Measurements from ENCODE around the gene METTL16.
"Not testable (repeated sequence)": the region's sequence is repeated elsewhere in the genome, so short reads cannot be mapped to it uniquely, and the experiment has no call there.

The METTL16 gene

DNA sequence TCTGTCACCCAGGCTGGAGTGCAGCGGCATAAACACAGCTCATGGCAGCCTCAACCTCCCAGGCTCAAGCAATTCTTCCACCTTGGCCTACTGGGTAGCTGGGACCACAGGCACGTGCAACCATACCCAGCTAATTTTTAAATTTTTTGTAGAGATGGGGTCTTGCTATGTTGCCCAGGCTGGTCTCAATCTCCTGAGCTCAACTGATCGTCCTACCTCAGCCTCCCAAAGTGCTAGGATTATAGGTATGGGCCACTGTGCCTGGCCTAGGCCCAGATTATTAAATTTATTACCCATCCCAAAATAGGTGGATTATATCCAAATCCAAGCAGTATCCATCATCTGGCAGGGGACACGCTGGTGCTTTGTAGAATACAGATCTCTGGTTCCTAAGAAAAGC, 53.8 kb downstream of the METTL16 start:
- ATAC-seq (replicated peaks; ENCODE audit: extremely low read depth, poor library complexity, severe bottlenecking): no peak
- Mint-ChIP-seq H3K9me3 (no peaks in the 10 kb centered on the region), H3K4me3 (no peak overlapping the region), H3K27ac (ENCODE audit: low read depth) (no peak overlapping the region), H3K36me3 (ENCODE audit: insufficient read depth) (peaks cover 40% of the 10 kb centered on the region), H3K27me3 (no peaks in the 10 kb centered on the region), H3K4me1 (peaks cover 5% of the 10 kb centered on the region)
- no peak for DNase-seq (ENCODE audit: low spot score in 2 of 2)

GRCh38 chr17:2456475-2456874, 55.2 kb downstream of the METTL16 start:
- Mint-ChIP-seq H3K4me3 (no peak overlapping the region), H3K4me1 (peaks cover 5% of the 10 kb centered on the region), H3K36me3 (ENCODE audit: insufficient read depth) (peaks cover 35% of the 10 kb centered on the region), H3K27me3 (no peaks in the 10 kb centered on the region), H3K27ac (ENCODE audit: low read depth) (no peak overlapping the region), H3K9me3 (no peaks in the 10 kb centered on the region)
- ATAC-seq (replicated peaks; ENCODE audit: extremely low read depth, poor library complexity, severe bottlenecking) (no peak), DNase-seq (ENCODE audit: low spot score in 2 of 2) (no peak)

DNA sequence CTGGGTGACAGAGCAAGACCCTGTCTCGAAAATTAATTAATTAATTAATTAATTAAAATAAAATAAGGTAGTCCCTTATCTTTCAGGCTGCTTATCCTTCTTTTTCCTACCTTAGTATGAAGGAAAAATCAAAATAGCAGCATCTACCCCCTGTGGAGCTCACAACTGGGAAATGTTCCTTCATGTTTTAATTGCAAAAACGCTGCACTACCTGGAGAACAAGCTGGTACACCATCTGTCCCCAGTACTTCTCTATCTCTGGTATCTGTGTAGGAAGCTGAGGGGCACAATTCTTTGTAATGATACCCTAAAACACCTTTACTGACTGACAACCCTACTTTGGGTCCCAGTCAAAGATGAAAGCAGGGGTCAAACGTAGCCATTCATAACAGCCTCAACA, 55.7 kb downstream of the METTL16 start:
- no peak for ATAC-seq (replicated peaks; ENCODE audit: extremely low read depth, poor library complexity, severe bottlenecking)
- Mint-ChIP-seq H3K27ac (ENCODE audit: low read depth) (no peak overlapping the region), H3K4me1 (peaks cover 5% of the 10 kb centered on the region), H3K36me3 (ENCODE audit: insufficient read depth) (peaks cover 36% of the 10 kb centered on the region), H3K27me3 (no peaks in the 10 kb centered on the region), H3K9me3 (no peaks in the 10 kb centered on the region), H3K4me3 (no peak overlapping the region)
- DNase-seq (ENCODE audit: low spot score in 2 of 2): no peak

GRCh38 chr17:2453866-2454265, 57.8 kb downstream of the METTL16 start:
- Mint-ChIP-seq H3K4me1 (peaks cover 5% of the 10 kb centered on the region), H3K27me3 (no peaks in the 10 kb centered on the region), H3K27ac (ENCODE audit: low read depth) (no peak overlapping the region), H3K36me3 (ENCODE audit: insufficient read depth) (peaks cover 32% of the 10 kb centered on the region), H3K9me3 (no peaks in the 10 kb centered on the region), H3K4me3 (no peak overlapping the region)
- ATAC-seq (replicated peaks; ENCODE audit: extremely low read depth, poor library complexity, severe bottlenecking): no peak
- no peak for DNase-seq (ENCODE audit: low spot score in 2 of 2)

DNA sequence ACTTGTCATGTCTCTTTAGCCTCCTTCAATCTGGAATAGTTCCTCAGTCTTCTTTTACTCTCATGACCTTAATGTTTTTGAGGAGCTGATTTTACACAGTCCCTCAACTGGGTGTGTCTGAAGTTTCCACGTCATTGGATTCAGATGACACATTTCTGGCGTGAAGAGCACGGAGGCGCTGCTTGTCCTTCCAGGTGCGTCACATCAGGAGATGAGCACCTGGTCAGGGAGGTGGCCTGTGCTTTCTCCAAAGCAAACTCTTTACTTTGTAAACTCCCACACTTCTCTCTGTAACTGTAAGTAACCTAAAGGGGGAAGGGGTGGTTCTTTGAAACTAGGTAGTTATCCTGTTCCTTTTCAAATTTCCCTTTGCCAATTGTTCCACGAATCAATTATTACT, 58.4 kb downstream of the METTL16 start:
- no peak for DNase-seq (ENCODE audit: low spot score in 2 of 2)
- H3K27ac Mint-ChIP-seq (ENCODE audit: low read depth): peak overlapping the region; percentile 49
- no peak overlapping the region for H3K4me3 Mint-ChIP-seq

GRCh38 chr17:2452216-2452750, 59.4 kb downstream of the METTL16 start:
- Mint-ChIP-seq H3K27ac (ENCODE audit: low read depth) (no peak overlapping the region), H3K4me1 (peaks cover 5% of the 10 kb centered on the region), H3K27me3 (no peaks in the 10 kb centered on the region), H3K4me3 (no peak overlapping the region), H3K9me3 (no peaks in the 10 kb centered on the region), H3K36me3 (ENCODE audit: insufficient read depth) (peaks cover 23% of the 10 kb centered on the region)
- DNase-seq (ENCODE audit: low spot score in 2 of 2) (no peak), ATAC-seq (replicated peaks; ENCODE audit: extremely low read depth, poor library complexity, severe bottlenecking) (no peak)

More for the DNA sequence above, 58.4 kb downstream of the METTL16 start:
- H3K36me3 Mint-ChIP-seq (ENCODE audit: insufficient read depth): peaks cover 29% of the 10 kb centered on the region
- ATAC-seq (replicated peaks; ENCODE audit: extremely low read depth, poor library complexity, severe bottlenecking): no peak
- peaks cover 5% of the 10 kb centered on the region for H3K4me1 Mint-ChIP-seq
- no peaks in the 10 kb centered on the region for H3K27me3 Mint-ChIP-seq
- no peaks in the 10 kb centered on the region for H3K9me3 Mint-ChIP-seq

DNA sequence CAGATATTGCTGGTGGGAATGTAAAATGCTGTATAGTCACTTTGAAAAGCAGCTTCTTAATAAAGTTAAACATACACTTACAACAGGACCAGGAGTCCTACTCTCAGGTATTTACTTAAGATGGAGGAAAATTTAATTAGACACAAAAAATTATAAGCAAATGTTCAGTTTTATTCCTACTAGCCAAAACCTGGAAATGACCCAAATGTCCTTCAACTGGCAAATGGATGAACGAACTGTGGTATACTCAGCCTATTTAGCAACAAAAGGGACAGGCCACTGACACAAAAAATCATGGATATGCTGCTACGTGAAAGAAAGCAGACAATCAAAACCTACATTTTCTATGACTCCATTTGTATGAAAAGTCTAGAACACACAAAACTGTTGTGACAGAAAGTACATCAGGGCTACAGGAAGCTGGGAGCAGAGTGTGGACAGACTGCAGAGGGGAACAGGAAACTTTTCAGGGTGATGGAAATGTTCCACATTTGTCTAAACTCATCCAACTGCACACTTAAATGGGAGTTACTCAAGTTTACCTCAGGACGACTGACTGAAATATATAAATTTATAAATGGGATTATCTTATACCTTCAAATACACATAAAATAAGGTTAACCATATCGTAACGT, 61.6 kb downstream of the METTL16 start:
- DNase-seq (ENCODE audit: low spot score in 2 of 2) (no peak), ATAC-seq (replicated peaks; ENCODE audit: extremely low read depth, poor library complexity, severe bottlenecking) (no peak)

DNA sequence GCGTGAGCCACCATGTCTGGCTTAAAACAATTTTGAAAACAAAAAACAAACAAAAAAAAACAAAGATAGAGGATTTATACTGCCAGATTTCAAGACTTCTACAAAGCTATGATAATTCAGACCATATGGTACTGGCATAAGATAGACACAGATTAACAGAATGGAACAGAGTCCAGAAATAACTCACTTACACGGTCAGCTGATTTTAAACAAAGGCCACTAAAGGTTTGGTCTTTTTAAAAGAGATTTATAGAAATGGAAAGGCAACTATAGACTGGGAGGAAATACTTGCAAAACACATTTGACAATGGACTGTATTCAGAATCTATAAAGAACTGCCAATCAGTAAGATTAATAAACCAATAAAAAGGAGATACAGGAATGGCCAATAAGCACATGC, 62.2 kb downstream of the METTL16 start:
- Mint-ChIP-seq H3K9me3 (no peaks in the 10 kb centered on the region), H3K27ac (ENCODE audit: low read depth) (no peak overlapping the region), H3K36me3 (ENCODE audit: insufficient read depth) (peaks cover 19% of the 10 kb centered on the region), H3K4me3 (no peak overlapping the region), H3K4me1 (peaks cover 5% of the 10 kb centered on the region), H3K27me3 (no peaks in the 10 kb centered on the region)
- DNase-seq (ENCODE audit: low spot score in 2 of 2): no peak
- no peak for ATAC-seq (replicated peaks; ENCODE audit: extremely low read depth, poor library complexity, severe bottlenecking)

More for the DNA sequence above, 61.6 kb downstream of the METTL16 start:
- peaks cover 19% of the 10 kb centered on the region for H3K36me3 Mint-ChIP-seq (ENCODE audit: insufficient read depth)
- H3K27ac Mint-ChIP-seq (ENCODE audit: low read depth): no peak overlapping the region
- no peak overlapping the region for H3K4me3 Mint-ChIP-seq
- no peaks in the 10 kb centered on the region for H3K27me3 Mint-ChIP-seq
- peaks cover 5% of the 10 kb centered on the region for H3K4me1 Mint-ChIP-seq
- no peaks in the 10 kb centered on the region for H3K9me3 Mint-ChIP-seq

- H3K4me1 Mint-ChIP-seq: not testable (repeated sequence)
Measured at GRCh38 chr17:2447479-2447878, 64.2 kb downstream of the METTL16 start.

GRCh38 chr17:2445638-2446037, 66.0 kb downstream of the METTL16 start:
- DNase-seq (ENCODE audit: low spot score in 2 of 2) (no peak), ATAC-seq (replicated peaks; ENCODE audit: extremely low read depth, poor library complexity, severe bottlenecking) (no peak)
- no peaks in the 10 kb centered on the region for H3K27me3 Mint-ChIP-seq
- H3K4me1 Mint-ChIP-seq: peaks cover 11% of the 10 kb centered on the region
- no peak overlapping the region for H3K4me3 Mint-ChIP-seq
- no peak overlapping the region for H3K27ac Mint-ChIP-seq (ENCODE audit: low read depth)
- no peaks in the 10 kb centered on the region for H3K9me3 Mint-ChIP-seq
- peaks cover 14% of the 10 kb centered on the region for H3K36me3 Mint-ChIP-seq (ENCODE audit: insufficient read depth)

More at GRCh38 chr17:2447479-2447878, 64.2 kb downstream of the METTL16 start:
- H3K27me3 Mint-ChIP-seq; DNase-seq (ENCODE audit: low spot score in 2 of 2); H3K9me3 Mint-ChIP-seq; H3K27ac Mint-ChIP-seq (ENCODE audit: low read depth); H3K4me3 Mint-ChIP-seq; ATAC-seq (replicated peaks; ENCODE audit: extremely low read depth, poor library complexity, severe bottlenecking): not testable (repeated sequence)
- H3K36me3 Mint-ChIP-seq (ENCODE audit: insufficient read depth): peaks cover 12% of the 10 kb centered on the region

DNA sequence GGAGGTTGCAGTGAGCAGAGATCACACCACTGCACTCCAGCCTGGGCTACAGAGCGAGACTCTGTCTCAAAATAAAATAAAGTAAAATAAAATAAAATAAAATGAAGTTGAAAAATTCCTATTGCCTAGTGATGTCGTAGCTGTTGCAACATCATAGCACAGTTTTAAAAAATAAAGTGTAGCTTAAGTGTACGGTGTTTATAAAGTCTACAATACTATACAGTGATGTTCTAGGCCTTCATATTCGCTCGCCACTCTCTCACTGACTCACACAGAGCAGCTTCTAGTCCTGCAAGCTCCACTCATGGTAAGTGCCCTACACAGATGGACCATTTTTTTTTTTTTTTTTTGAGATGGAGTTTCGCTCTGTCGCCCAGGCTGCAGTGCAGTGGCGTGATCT, 67.3 kb downstream of the METTL16 start:
- Mint-ChIP-seq H3K27ac (ENCODE audit: low read depth) (no peak overlapping the region), H3K4me1 (peaks cover 7% of the 10 kb centered on the region), H3K36me3 (ENCODE audit: insufficient read depth) (peaks cover 15% of the 10 kb centered on the region), H3K27me3 (no peaks in the 10 kb centered on the region), H3K9me3 (no peaks in the 10 kb centered on the region), H3K4me3 (no peak overlapping the region)
- no peak for DNase-seq (ENCODE audit: low spot score in 2 of 2)
- ATAC-seq (replicated peaks; ENCODE audit: extremely low read depth, poor library complexity, severe bottlenecking): no peak

- Mint-ChIP-seq H3K4me3 (no peak overlapping the region), H3K36me3 (ENCODE audit: insufficient read depth) (peaks cover 28% of the 10 kb centered on the region), H3K27me3 (no peaks in the 10 kb centered on the region), H3K4me1 (peaks cover 5% of the 10 kb centered on the region), H3K27ac (ENCODE audit: low read depth) (no peak overlapping the region), H3K9me3 (no peaks in the 10 kb centered on the region)
- ATAC-seq (replicated peaks; ENCODE audit: extremely low read depth, poor library complexity, severe bottlenecking) (no peak), DNase-seq (ENCODE audit: low spot score in 2 of 2) (no peak)
Measured at GRCh38 chr17:2442166-2442565, 69.5 kb downstream of the METTL16 start.

GRCh38 chr17:2440930-2441329, 70.8 kb downstream of the METTL16 start:
- Mint-ChIP-seq H3K27me3 (no peaks in the 10 kb centered on the region), H3K4me3 (no peak overlapping the region), H3K27ac (ENCODE audit: low read depth) (peak overlapping the region; percentile 49), H3K9me3 (no peaks in the 10 kb centered on the region), H3K36me3 (ENCODE audit: insufficient read depth) (peaks cover 38% of the 10 kb centered on the region), H3K4me1 (peaks cover 5% of the 10 kb centered on the region)
- DNase-seq (ENCODE audit: low spot score in 2 of 2): no peak
- no peak for ATAC-seq (replicated peaks; ENCODE audit: extremely low read depth, poor library complexity, severe bottlenecking)
